NT2/D1 (cell line): ENCODE data around the gene DHX58.

Source experiments
- DNase-seq: peaks from one replicate; pipeline ENCODE4 v3.0.0-alpha.2; 2011; ENCODE audit warnings: low read depth, low spot score
- H3K27me3 ChIP-seq: 2 replicates; pipeline ENCODE4 v1.6.0; 2011; ENCODE audit warnings: mild to moderate bottlenecking; ENCODE audit not compliant: insufficient read length, insufficient read depth
- H3K36me3 ChIP-seq: 2 replicates; pipeline ENCODE4 v1.6.1; 2011; ENCODE audit warnings: mild to moderate bottlenecking, low read length, mixed read lengths; ENCODE audit not compliant: insufficient read depth, insufficient read length
- H3K4me1 ChIP-seq: 2 replicates; pipeline ENCODE4 v1.5.1; 2011; ENCODE audit not compliant: insufficient read depth, insufficient read length
- H3K4me3 ChIP-seq: 2 replicates; pipeline ENCODE4 v1.5.1; 2011; ENCODE audit warnings: low read depth; ENCODE audit not compliant: insufficient read length
- H3K9ac ChIP-seq: 2 replicates; pipeline ENCODE4 v1.6.0; 2011; ENCODE audit warnings: low read depth; ENCODE audit not compliant: insufficient read length
- H3K9me3 ChIP-seq: 2 replicates; pipeline ENCODE4 v1.5.1; 2011; ENCODE audit warnings: mild to moderate bottlenecking, low read length; ENCODE audit not compliant: insufficient read depth
- SUZ12 ChIP-seq: IDR thresholded peaks from 2 replicates; pipeline ENCODE4 v1.6.1; 2011; ENCODE audit not compliant: insufficient read length, insufficient read depth; ENCODE audit errors: extremely low read depth
- YY1 ChIP-seq: IDR thresholded peaks from 2 replicates; pipeline ENCODE4 v1.6.1; 2011; ENCODE audit not compliant: insufficient read length, insufficient read depth
- ZNF274 ChIP-seq: IDR thresholded peaks from 2 replicates; pipeline ENCODE4 v1.6.1; 2011; ENCODE audit warnings: mild to moderate bottlenecking, low read depth, low read length

DHX58 gene

DNA sequence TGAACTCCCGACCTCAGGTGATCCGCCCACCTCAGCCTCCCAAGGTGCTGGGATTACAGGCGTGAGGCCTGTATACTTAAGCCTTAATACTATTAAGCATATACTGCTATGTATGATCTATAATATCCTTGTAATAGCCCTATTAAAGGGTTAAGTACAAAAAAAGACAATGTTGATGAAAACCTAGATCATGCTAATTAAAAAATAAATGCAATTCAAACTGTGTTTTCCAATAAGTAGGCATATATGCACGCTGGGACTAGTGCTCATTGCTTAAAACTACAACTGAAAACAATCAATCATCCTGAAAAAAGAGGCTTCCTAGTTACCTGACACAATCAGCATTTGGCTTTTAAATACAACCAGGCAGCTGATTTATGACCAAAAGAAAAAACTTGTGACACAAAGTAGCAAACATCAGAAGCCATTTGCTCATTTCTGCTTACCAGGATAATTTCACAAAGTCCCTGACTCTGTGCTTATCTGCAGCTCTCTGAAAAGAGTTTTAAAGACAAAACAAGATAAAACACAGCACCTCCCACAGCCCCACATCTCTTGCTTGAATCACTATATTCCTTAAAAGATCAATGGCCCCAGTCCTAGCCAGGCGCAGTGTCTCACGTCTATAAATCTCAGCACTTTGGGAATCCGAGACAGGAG lies 25.3 kb downstream of the DHX58 start:
- Histone ChIP-seq H3K4me1 (peaks cover 13% of the 10 kb centered on the region), H3K4me3 (no peak overlapping the region)
- no peak for DNase-seq

DNA sequence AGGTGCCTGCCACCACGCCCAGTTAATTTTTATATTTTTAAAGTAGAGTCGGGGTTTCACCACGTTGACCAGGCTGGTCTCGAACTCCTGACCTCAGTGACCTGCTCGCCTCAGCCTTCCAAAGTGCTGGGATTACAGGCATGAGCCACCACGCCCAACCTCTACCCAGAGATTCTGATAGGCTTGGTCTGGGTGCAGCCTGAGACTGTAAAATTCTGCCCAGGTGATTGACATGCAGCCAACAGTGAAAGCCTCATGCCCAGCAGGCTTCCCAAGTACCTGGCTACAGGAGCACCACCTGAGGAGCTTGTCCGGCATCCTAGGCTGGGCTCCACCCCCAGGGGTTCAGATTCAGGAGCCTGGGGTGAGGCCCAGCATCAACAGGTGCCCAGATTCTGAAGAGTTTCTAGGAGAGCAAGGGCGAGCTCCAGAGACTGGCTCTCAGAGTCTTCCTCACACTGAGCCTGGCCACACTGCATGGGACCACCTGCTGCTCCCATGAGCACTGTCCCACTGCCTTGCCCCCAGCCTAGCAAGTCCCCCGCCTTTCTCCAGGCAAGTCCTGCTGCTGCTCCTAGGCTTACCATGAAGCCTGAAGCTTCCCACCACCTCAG lies 30.9 kb downstream of the DHX58 start:
- Histone ChIP-seq H3K9me3 (no peaks in the 10 kb centered on the region), H3K4me3 (no peak overlapping the region), H3K36me3 (no peaks in the 10 kb centered on the region), H3K27me3 (no peaks in the 10 kb centered on the region), H3K9ac (no peak overlapping the region), H3K4me1 (peaks cover 6% of the 10 kb centered on the region)
- TF ChIP-seq SUZ12 (no peak), ZNF274 (no peak), YY1 (no peak)
- DNase-seq = no peak

More for the DNA sequence above, 25.3 kb downstream of the DHX58 start:
- Histone ChIP-seq H3K36me3 (no peaks in the 10 kb centered on the region), H3K9me3 (no peaks in the 10 kb centered on the region), H3K9ac (no peak overlapping the region), H3K27me3 (no peaks in the 10 kb centered on the region)
- TF ChIP-seq YY1 = no peak

DNA sequence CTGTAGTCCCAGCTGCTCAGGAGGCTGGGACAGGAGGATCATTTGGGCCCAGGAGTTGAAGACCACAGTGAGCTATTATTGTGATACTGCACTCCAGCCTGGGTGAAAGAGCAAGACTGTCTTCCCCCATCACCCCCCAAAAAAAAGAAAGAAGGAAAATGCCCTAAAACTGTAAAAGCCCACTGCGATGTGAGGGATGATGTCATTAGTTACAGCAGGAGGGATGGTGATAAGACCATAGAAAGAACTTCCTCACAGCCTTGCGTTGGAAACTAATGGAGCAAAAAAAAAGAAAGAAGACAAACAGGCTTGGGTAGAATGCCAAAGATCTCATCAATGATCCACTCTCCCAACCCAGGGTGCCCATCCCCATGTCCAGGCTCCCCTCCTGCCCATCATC lies 33.0 kb downstream of the DHX58 start:
- DNase-seq = no peak
- Histone ChIP-seq H3K36me3 (no peaks in the 10 kb centered on the region), H3K9ac (no peak overlapping the region), H3K4me3 (no peak overlapping the region), H3K9me3 (no peaks in the 10 kb centered on the region), H3K4me1 (peaks cover 6% of the 10 kb centered on the region), H3K27me3 (no peaks in the 10 kb centered on the region)
- TF ChIP-seq SUZ12 (no peak), YY1 (no peak), ZNF274 (no peak)

DNA sequence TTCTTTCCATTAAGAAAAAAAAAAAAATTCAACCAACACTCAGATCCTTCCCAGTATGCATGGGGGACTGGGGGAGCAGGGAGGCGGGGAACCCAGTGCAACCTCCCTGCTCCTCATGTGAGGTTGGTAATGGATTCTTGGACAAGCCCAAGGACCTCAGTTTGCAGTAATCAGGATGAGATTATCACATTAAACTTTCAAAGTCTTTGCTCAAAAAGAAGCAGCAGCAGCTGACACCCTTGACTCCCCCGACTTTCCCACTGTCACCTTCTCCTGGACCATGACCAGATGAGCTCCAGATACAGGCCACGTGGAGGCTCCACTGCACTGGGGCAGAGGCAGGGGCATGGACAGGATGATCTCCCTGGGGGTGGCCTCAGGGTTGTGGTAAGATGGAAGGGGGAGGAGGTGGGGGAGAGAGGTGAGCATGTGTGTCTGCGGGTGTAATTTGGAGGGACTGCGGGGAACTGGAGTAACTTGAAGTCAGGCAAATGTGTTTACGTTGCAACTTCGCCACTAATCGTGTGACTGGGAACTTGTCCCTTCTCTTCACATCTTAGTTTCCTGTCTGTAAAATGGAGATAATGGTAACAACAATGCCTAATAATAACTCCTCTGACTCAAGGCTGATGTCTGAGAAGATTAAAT lies 34.0 kb downstream of the DHX58 start:
- Histone ChIP-seq H3K4me3 (no peak overlapping the region), H3K9ac (no peak overlapping the region), H3K36me3 (no peaks in the 10 kb centered on the region), H3K9me3 (no peaks in the 10 kb centered on the region), H3K27me3 (peaks cover 4% of the 10 kb centered on the region), H3K4me1 (peaks cover 6% of the 10 kb centered on the region)
- no peak for DNase-seq
- TF ChIP-seq YY1 (no peak), ZNF274 (no peak), SUZ12 (no peak)

DNA sequence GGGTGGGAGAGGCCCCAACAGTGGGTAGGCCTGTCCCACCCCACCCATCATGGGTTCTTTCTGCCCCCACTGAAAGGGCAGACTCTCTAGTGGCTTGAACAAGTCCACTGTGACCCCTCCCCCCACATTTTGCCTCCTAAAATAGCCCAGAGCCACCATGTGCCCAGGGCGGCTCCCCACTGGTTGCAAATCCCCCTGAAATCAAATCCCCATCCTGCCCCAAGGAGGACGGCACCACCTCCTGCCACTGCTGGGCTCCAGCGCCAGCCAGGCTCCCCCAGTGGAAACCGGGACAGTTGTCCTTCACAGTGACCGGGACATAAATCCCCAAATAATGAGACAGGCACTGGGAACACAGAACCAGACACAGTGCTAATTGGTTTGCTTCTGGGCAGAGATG lies 34.8 kb downstream of the DHX58 start:
- Histone ChIP-seq H3K27me3 (peaks cover 12% of the 10 kb centered on the region), H3K4me1 (peaks cover 6% of the 10 kb centered on the region)
- TF ChIP-seq YY1 = no peak

DNA sequence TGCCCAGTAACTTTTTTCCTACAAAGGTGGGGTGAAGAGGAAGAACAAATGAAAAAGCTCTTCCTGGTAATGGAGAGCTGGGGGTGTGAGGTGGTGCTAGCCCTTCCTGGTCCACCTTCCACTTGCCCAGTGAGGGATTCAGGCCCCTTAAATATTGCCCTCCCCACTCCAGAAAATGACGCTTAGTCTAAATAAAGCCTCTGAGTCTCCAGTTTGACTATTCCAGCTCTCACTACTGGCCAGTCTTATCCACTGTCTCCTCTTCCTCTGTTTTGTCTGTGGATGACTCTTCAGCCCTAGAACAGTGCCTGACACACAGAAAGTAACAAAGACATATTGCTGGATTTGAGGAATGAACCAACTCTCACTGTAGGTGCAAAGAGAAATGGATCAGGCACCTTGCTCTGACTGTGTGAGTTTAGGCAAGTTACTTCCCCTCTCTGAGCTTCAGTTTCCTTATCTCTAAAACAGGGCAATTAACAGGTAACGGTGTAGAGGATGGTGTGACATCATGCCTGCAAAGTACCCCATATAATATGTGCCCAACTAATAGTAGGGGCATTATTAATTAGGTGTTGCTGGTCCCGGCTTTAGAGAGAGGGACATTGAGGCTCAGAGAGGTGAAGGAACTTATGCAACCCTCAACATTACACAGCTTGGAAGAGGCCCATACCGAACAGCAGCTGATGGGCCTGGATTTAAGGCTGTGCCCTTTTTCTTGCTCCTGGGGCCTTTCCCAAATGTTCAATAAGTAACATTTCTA lies 35.5 kb downstream of the DHX58 start:
- no peak overlapping the region for H3K4me3 ChIP-seq
- H3K9ac ChIP-seq = no peak overlapping the region
- H3K9me3 ChIP-seq = no peaks in the 10 kb centered on the region
- TF ChIP-seq YY1 (no peak), SUZ12 (no peak), ZNF274 (no peak)
- DNase-seq = no peak
- H3K36me3 ChIP-seq = no peaks in the 10 kb centered on the region
- H3K27me3 ChIP-seq = peaks cover 20% of the 10 kb centered on the region
- H3K4me1 ChIP-seq = peaks cover 6% of the 10 kb centered on the region

More for the DNA sequence above, 34.8 kb downstream of the DHX58 start:
- DNase-seq = no peak
- Histone ChIP-seq H3K9me3 (no peaks in the 10 kb centered on the region), H3K36me3 (no peaks in the 10 kb centered on the region), H3K9ac (no peak overlapping the region), H3K4me3 (no peak overlapping the region)

DNA sequence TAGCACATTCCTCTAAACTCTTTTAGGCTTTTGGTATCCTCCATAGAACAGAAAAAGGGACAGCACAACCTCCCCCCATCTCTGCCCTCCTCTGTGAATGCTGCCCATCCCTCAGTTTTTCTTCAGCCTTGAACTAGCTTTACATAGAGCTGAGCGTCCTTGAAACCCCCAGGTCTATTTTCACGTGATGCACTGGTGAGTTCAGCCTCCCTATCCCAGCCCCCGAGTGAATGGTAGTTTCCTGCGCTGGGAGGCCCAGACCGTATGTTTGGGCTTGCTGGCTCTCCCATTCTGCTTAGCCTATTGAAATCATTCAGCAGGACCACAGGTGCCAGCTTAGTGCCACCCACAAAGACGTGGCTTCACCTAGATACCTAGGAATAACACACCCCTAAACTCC lies 36.7 kb downstream of the DHX58 start:
- peaks cover 6% of the 10 kb centered on the region for H3K4me1 ChIP-seq
- H3K36me3 ChIP-seq = no peaks in the 10 kb centered on the region
- H3K27me3 ChIP-seq = peaks cover 30% of the 10 kb centered on the region
- TF ChIP-seq YY1 = no peak
- no peak for TF ChIP-seq SUZ12
- no peak for TF ChIP-seq ZNF274
- H3K4me3 ChIP-seq = no peak overlapping the region
- H3K9me3 ChIP-seq = no peaks in the 10 kb centered on the region
- no peak overlapping the region for H3K9ac ChIP-seq
- DNase-seq = no peak
